Keratinocyte (primary cell): ENCODE measurements around the gene RFWD3.

Experiments used
- EZH2 ChIP-seq: IDR thresholded peaks from one replicate; pipeline ENCODE4 v1.6.1; 2012; ENCODE audit warnings: inconsistent platforms, mild to moderate bottlenecking, low read length, moderate library complexity
- TF ChIP-seq, protein P1 (sequence below), 3 experiments: IDR thresholded peaks in 1 of 3; conservative IDR thresholded peaks in 1 of 3; optimal IDR thresholded peaks in 1 of 3; 2 replicates in 2 of 3; 3 replicates in 1 of 3; pipeline versions ENCODE3 to v1.5.1; 2011; ENCODE audit warnings: low read length in 3 of 3, mild to moderate bottlenecking in 3 of 3, moderate library complexity in 2 of 3, control low read depth in 1 of 3, inconsistent platforms in 1 of 3; ENCODE audit not compliant: insufficient read depth in 2 of 3; ENCODE audit errors: extremely low read depth in 1 of 3

DNA sequence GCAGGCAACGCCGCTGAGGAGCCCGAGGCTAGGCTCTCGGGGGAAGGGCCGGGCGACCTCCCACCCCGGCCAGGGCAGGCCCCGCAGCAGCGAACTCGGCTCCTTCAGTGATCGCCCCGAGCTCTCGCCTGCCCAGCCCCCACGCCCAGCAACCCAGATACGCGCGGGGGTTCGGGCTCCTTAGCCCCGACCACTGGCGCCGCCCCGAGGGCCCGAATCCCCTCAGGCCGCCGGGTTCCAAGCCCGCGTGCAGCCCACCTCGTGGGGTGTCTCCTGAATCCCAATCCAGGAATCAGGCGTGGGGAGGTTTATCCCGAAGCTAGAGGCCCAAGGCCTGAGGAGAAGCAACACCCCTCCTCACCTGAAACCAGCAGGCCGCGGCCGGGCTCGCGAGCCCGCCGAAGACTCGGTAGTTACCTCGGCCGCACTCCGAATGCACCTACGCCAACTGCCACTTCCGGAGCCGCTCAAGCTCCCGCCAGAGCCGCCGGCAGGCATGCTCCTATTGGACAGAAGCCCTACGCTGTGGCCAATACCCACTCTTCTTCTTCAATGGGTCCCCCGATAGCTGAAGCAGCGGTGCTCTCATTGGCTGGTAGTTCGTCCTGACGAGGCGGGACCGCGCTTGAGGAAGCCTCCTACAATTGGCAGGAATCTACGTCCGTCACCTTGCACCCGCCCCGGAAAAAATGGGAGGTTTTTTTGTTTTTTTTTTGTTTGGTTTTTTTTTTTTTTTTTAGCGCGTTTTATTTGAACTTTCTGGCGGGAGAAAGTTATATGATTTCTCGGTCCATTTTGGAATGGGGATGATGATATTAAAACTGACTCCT lies at the start of gene RFWD3:
- TF ChIP-seq, protein P1, sequence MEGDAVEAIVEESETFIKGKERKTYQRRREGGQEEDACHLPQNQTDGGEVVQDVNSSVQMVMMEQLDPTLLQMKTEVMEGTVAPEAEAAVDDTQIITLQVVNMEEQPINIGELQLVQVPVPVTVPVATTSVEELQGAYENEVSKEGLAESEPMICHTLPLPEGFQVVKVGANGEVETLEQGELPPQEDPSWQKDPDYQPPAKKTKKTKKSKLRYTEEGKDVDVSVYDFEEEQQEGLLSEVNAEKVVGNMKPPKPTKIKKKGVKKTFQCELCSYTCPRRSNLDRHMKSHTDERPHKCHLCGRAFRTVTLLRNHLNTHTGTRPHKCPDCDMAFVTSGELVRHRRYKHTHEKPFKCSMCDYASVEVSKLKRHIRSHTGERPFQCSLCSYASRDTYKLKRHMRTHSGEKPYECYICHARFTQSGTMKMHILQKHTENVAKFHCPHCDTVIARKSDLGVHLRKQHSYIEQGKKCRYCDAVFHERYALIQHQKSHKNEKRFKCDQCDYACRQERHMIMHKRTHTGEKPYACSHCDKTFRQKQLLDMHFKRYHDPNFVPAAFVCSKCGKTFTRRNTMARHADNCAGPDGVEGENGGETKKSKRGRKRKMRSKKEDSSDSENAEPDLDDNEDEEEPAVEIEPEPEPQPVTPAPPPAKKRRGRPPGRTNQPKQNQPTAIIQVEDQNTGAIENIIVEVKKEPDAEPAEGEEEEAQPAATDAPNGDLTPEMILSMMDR (optimal IDR thresholded peaks at IDR 0.05 in 1 of 3, IDR thresholded peaks at IDR 0.05 in 1 of 3, conservative IDR thresholded peaks at IDR 0.05 in 1 of 3; ENCODE audit: extremely low read depth in 1 of 3, insufficient read depth in 2 of 3, low read length in 3 of 3): no peak
- no peak for TF ChIP-seq EZH2
